ENCODE data around the gene SMAP2.
"Not testable (repeated sequence)": the region's sequence is repeated elsewhere in the genome, so short reads cannot be mapped to it uniquely, and the experiment has no call there.

Gene SMAP2

GRCh38 chr1:40373323-40374283 is at the start of gene SMAP2:
Gene SMAP2 (plus strand): TSS chr1:40373727. CDS start chr1:40374121, 394 bp downstream.
- H3K9ac ChIP-seq (ENCODE audit: low read length): peak within 1 kb of the TSS; percentile 93
- H3K36me3 ChIP-seq (ENCODE audit: control insufficient read depth, insufficient read depth, low read length, severe bottlenecking): no peaks in the 10 kb centered on the region
- peaks cover 28% of the 10 kb centered on the region for H3K4me1 ChIP-seq (ENCODE audit: control insufficient read depth, insufficient read depth, low read length)
- no peaks in the 10 kb centered on the region for H3K27me3 ChIP-seq (replicated peaks; ENCODE audit: control insufficient read depth, insufficient read depth, low read length)
- peak within 1 kb of the TSS; percentile 97 for H3K4me3 ChIP-seq (ENCODE audit: low read length)
- peak; percentile 99 for DNase-seq (ENCODE audit: low read depth)
- no peaks in the 10 kb centered on the region for H3K9me3 ChIP-seq (ENCODE audit: control insufficient read depth, low read length)

GRCh38 chr1:40331403-40331802 is 42.1 kb upstream of the SMAP2 start:
- not testable (repeated sequence) for H3K9me3 ChIP-seq (ENCODE audit: control insufficient read depth, low read length); H3K36me3 ChIP-seq (ENCODE audit: control insufficient read depth, insufficient read depth, low read length, severe bottlenecking); H3K4me3 ChIP-seq (ENCODE audit: low read length); DNase-seq (ENCODE audit: low read depth); H3K4me1 ChIP-seq (ENCODE audit: control insufficient read depth, insufficient read depth, low read length); H3K9ac ChIP-seq (ENCODE audit: low read length); H3K27me3 ChIP-seq (replicated peaks; ENCODE audit: control insufficient read depth, insufficient read depth, low read length)

GRCh38 chr1:40332695-40333094 is 40.8 kb upstream of the SMAP2 start:
- H3K9me3 ChIP-seq (ENCODE audit: control insufficient read depth, low read length): no peaks in the 10 kb centered on the region
- no peak overlapping the region for H3K9ac ChIP-seq (ENCODE audit: low read length)
- no peaks in the 10 kb centered on the region for H3K27me3 ChIP-seq (replicated peaks; ENCODE audit: control insufficient read depth, insufficient read depth, low read length)
- no peaks in the 10 kb centered on the region for H3K36me3 ChIP-seq (ENCODE audit: control insufficient read depth, insufficient read depth, low read length, severe bottlenecking)
- H3K4me3 ChIP-seq (ENCODE audit: low read length): no peak overlapping the region
- H3K4me1 ChIP-seq (ENCODE audit: control insufficient read depth, insufficient read depth, low read length): no peaks in the 10 kb centered on the region
- no peak for DNase-seq (ENCODE audit: low read depth)

GRCh38 chr1:40337443-40337842 is 36.1 kb upstream of the SMAP2 start:
- DNase-seq (ENCODE audit: low read depth): no peak
- Histone ChIP-seq H3K9me3 (ENCODE audit: control insufficient read depth, low read length) (peaks cover 8% of the 10 kb centered on the region), H3K4me1 (ENCODE audit: control insufficient read depth, insufficient read depth, low read length) (peaks cover 4% of the 10 kb centered on the region), H3K9ac (ENCODE audit: low read length) (no peak overlapping the region), H3K4me3 (ENCODE audit: low read length) (no peak overlapping the region), H3K36me3 (ENCODE audit: control insufficient read depth, insufficient read depth, low read length, severe bottlenecking) (no peaks in the 10 kb centered on the region), H3K27me3 (replicated peaks; ENCODE audit: control insufficient read depth, insufficient read depth, low read length) (peaks cover 12% of the 10 kb centered on the region)

- peak; percentile 89 for DNase-seq (ENCODE audit: low read depth)
- Histone ChIP-seq H3K27me3 (replicated peaks; ENCODE audit: control insufficient read depth, insufficient read depth, low read length) (peaks cover 12% of the 10 kb centered on the region), H3K9ac (ENCODE audit: low read length) (no peak overlapping the region), H3K36me3 (ENCODE audit: control insufficient read depth, insufficient read depth, low read length, severe bottlenecking) (no peaks in the 10 kb centered on the region), H3K4me1 (ENCODE audit: control insufficient read depth, insufficient read depth, low read length) (peaks cover 6% of the 10 kb centered on the region), H3K9me3 (ENCODE audit: control insufficient read depth, low read length) (peaks cover 8% of the 10 kb centered on the region), H3K4me3 (ENCODE audit: low read length) (no peak overlapping the region)
Measured at GRCh38 chr1:40338745-40339419, 34.6 kb upstream of the SMAP2 start.

GRCh38 chr1:40339420-40340323 is 33.9 kb upstream of the SMAP2 start:
- no peaks in the 10 kb centered on the region for H3K36me3 ChIP-seq (ENCODE audit: control insufficient read depth, insufficient read depth, low read length, severe bottlenecking)
- peaks cover 13% of the 10 kb centered on the region for H3K4me1 ChIP-seq (ENCODE audit: control insufficient read depth, insufficient read depth, low read length)
- no peak overlapping the region for H3K9ac ChIP-seq (ENCODE audit: low read length)
- H3K9me3 ChIP-seq (ENCODE audit: control insufficient read depth, low read length): peaks cover 8% of the 10 kb centered on the region
- H3K4me3 ChIP-seq (ENCODE audit: low read length): no peak overlapping the region
- DNase-seq (ENCODE audit: low read depth): no peak
- peaks cover 12% of the 10 kb centered on the region for H3K27me3 ChIP-seq (replicated peaks; ENCODE audit: control insufficient read depth, insufficient read depth, low read length)

- Histone ChIP-seq H3K4me1 (ENCODE audit: control insufficient read depth, insufficient read depth, low read length) (peaks cover 16% of the 10 kb centered on the region), H3K27me3 (replicated peaks; ENCODE audit: control insufficient read depth, insufficient read depth, low read length) (peaks cover 12% of the 10 kb centered on the region), H3K9me3 (ENCODE audit: control insufficient read depth, low read length) (peaks cover 8% of the 10 kb centered on the region), H3K9ac (ENCODE audit: low read length) (no peak overlapping the region), H3K36me3 (ENCODE audit: control insufficient read depth, insufficient read depth, low read length, severe bottlenecking) (no peaks in the 10 kb centered on the region), H3K4me3 (ENCODE audit: low read length) (no peak overlapping the region)
- DNase-seq (ENCODE audit: low read depth): peak; percentile 22
Measured at GRCh38 chr1:40341491-40342380, 31.8 kb upstream of the SMAP2 start.

- H3K9ac ChIP-seq (ENCODE audit: low read length); DNase-seq (ENCODE audit: low read depth); H3K36me3 ChIP-seq (ENCODE audit: control insufficient read depth, insufficient read depth, low read length, severe bottlenecking); H3K9me3 ChIP-seq (ENCODE audit: control insufficient read depth, low read length); H3K4me3 ChIP-seq (ENCODE audit: low read length): not testable (repeated sequence)
- Histone ChIP-seq H3K27me3 (replicated peaks; ENCODE audit: control insufficient read depth, insufficient read depth, low read length) (peaks cover 12% of the 10 kb centered on the region), H3K4me1 (ENCODE audit: control insufficient read depth, insufficient read depth, low read length) (peaks cover 16% of the 10 kb centered on the region)
Measured at GRCh38 chr1:40342381-40342717, 31.2 kb upstream of the SMAP2 start.

GRCh38 chr1:40344597-40344996 is 28.9 kb upstream of the SMAP2 start:
- H3K9me3 ChIP-seq (ENCODE audit: control insufficient read depth, low read length): peaks cover 8% of the 10 kb centered on the region
- H3K27me3 ChIP-seq (replicated peaks; ENCODE audit: control insufficient read depth, insufficient read depth, low read length): peaks cover 5% of the 10 kb centered on the region
- peaks cover 14% of the 10 kb centered on the region for H3K4me1 ChIP-seq (ENCODE audit: control insufficient read depth, insufficient read depth, low read length)
- H3K9ac ChIP-seq (ENCODE audit: low read length): peak overlapping the region; percentile 72
- peak; percentile 92 for DNase-seq (ENCODE audit: low read depth)
- H3K4me3 ChIP-seq (ENCODE audit: low read length): peak overlapping the region; percentile 71
- H3K36me3 ChIP-seq (ENCODE audit: control insufficient read depth, insufficient read depth, low read length, severe bottlenecking): no peaks in the 10 kb centered on the region

GRCh38 chr1:40350391-40350790 is 23.1 kb upstream of the SMAP2 start:
- Histone ChIP-seq H3K27me3 (replicated peaks; ENCODE audit: control insufficient read depth, insufficient read depth, low read length) (no peaks in the 10 kb centered on the region), H3K9me3 (ENCODE audit: control insufficient read depth, low read length) (no peaks in the 10 kb centered on the region), H3K4me3 (ENCODE audit: low read length) (no peak overlapping the region), H3K36me3 (ENCODE audit: control insufficient read depth, insufficient read depth, low read length, severe bottlenecking) (no peaks in the 10 kb centered on the region), H3K4me1 (ENCODE audit: control insufficient read depth, insufficient read depth, low read length) (no peaks in the 10 kb centered on the region), H3K9ac (ENCODE audit: low read length) (no peak overlapping the region)
- no peak for DNase-seq (ENCODE audit: low read depth)

Data from adipocyte (in vitro differentiated cells).